Ramos (cell line): ENCODE measurements around the gene PHF21A.

Source experiments
- in situ Hi-C: fragments of 300-500 bp; cut with MboI; formaldehyde crosslinking; loops from one replicate; pipeline ENCODE4 v1.14.3; 2022; ENCODE audit warnings: low sequenced_read_pairs; ENCODE audit not compliant: unreplicated experiment

PHF21A gene

GRCh38 chr11:46121301-46121723, at the start of gene PHF21A:
Gene PHF21A (minus strand): TSS chr11:46121454. CDS start chr11:46084219, 37,235 bp downstream.
- in situ Hi-C loops = no loop called here

GRCh38 chr11:46170797-46171196, 49.5 kb upstream of the PHF21A start:
- in situ Hi-C loops = no loop called here

- in situ Hi-C loops = no loop called here
These were observed 41.4 kb upstream of the PHF21A start for GRCh38 chr11:46162700-46163099.

- in situ Hi-C loops = no loop called here
These were observed 39.9 kb upstream of the PHF21A start for GRCh38 chr11:46161201-46161600.

GRCh38 chr11:46160100-46160499, 38.8 kb upstream of the PHF21A start:
- in situ Hi-C loops = no loop called here

- in situ Hi-C loops = no loop called here
These were observed 38.4 kb upstream of the PHF21A start for GRCh38 chr11:46159680-46160079.

GRCh38 chr11:46149826-46150225, 28.6 kb upstream of the PHF21A start:
- in situ Hi-C loops = no loop called here

- in situ Hi-C loops = no loop called here
These were observed 28.1 kb upstream of the PHF21A start for GRCh38 chr11:46149342-46149741.

- in situ Hi-C loops = no loop called here
These were observed 23.5 kb upstream of the PHF21A start for GRCh38 chr11:46144741-46145140.

- in situ Hi-C loops = no loop called here
These were observed 22.0 kb upstream of the PHF21A start for GRCh38 chr11:46143049-46143806.

GRCh38 chr11:46142561-46142960, 21.3 kb upstream of the PHF21A start:
- in situ Hi-C loops = no loop called here

- in situ Hi-C loops = no loop called here
These were observed 20.3 kb upstream of the PHF21A start for GRCh38 chr11:46141597-46141996.

- in situ Hi-C loops = no loop called here
These were observed 13.3 kb upstream of the PHF21A start for GRCh38 chr11:46134540-46134939.

GRCh38 chr11:46134061-46134460, 12.8 kb upstream of the PHF21A start:
- in situ Hi-C loops = no loop called here

GRCh38 chr11:46133119-46133518, 11.9 kb upstream of the PHF21A start:
- in situ Hi-C loops = no loop called here

GRCh38 chr11:46130286-46130940, 9.2 kb upstream of the PHF21A start:
- in situ Hi-C loops = no loop called here

- in situ Hi-C loops = no loop called here
These were observed 7.9 kb upstream of the PHF21A start for GRCh38 chr11:46129133-46129532.

GRCh38 chr11:46127150-46127638, 5.9 kb upstream of the PHF21A start:
- in situ Hi-C loops = no loop called here

- in situ Hi-C loops = no loop called here
These were observed 4.0 kb upstream of the PHF21A start for GRCh38 chr11:46125284-46125683.

- in situ Hi-C loops = no loop called here
These were observed 1.9 kb upstream of the PHF21A start for GRCh38 chr11:46122945-46123715.
